ENCODE measurements around the gene BTRC.
A peak's percentile ranks its signal among the peaks of the same experiment; 100 is the strongest.

BTRC gene

GRCh38 chr10:101557541-101557940 lies 203.6 kb downstream of the BTRC start:
- Histone ChIP-seq H3K9me3 (ENCODE audit: severe bottlenecking) (no peaks in the 10 kb centered on the region), H3K27ac (ENCODE audit: poor library complexity, severe bottlenecking) (peak overlapping the region; percentile 31), H3K4me3 (ENCODE audit: severe bottlenecking) (no peak overlapping the region), H3K27me3 (ENCODE audit: insufficient read depth, poor library complexity, severe bottlenecking) (no peaks in the 10 kb centered on the region), H3K4me1 (ENCODE audit: insufficient read depth, poor library complexity, severe bottlenecking) (peaks cover 12% of the 10 kb centered on the region), H3K36me3 (ENCODE audit: low read depth) (no peaks in the 10 kb centered on the region)
- ATAC-seq (ENCODE audit: low read depth) (no peak), DNase-seq (ENCODE audit: low spot score) (no peak)
- no peak for TF ChIP-seq CTCF (IDR thresholded peaks at IDR 0.05; ENCODE audit: poor library complexity, severe bottlenecking)

DNA sequence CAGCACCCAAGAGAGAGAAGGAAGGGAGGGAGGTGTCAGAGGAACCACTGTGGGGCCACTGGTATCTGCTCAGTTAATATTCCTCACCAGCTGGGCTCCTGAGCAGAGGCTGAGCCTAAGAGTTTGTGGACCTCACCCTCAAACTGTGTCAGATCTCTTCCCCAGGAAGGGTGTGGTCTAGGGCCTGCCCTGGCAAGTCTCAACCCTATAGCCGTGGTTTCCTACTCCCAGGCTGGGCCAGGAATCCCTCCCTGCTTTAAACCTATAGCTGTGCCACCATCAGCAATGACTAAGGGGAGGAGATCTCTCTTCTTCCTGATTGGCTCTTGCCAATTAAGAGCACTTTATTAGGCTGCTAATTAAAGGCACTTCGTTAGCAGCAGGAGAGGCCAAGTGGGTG lies 204.2 kb downstream of the BTRC start:
- TF ChIP-seq CTCF (IDR thresholded peaks at IDR 0.05; ENCODE audit: poor library complexity, severe bottlenecking) = no peak
- peak; percentile 71 for DNase-seq (ENCODE audit: low spot score)
- Histone ChIP-seq H3K36me3 (ENCODE audit: low read depth) (no peaks in the 10 kb centered on the region), H3K4me3 (ENCODE audit: severe bottlenecking) (no peak overlapping the region), H3K27ac (ENCODE audit: poor library complexity, severe bottlenecking) (peak overlapping the region; percentile 31), H3K27me3 (ENCODE audit: insufficient read depth, poor library complexity, severe bottlenecking) (no peaks in the 10 kb centered on the region), H3K9me3 (ENCODE audit: severe bottlenecking) (no peaks in the 10 kb centered on the region), H3K4me1 (ENCODE audit: insufficient read depth, poor library complexity, severe bottlenecking) (peaks cover 12% of the 10 kb centered on the region)
- peak; percentile 99 for ATAC-seq (ENCODE audit: low read depth)

DNA sequence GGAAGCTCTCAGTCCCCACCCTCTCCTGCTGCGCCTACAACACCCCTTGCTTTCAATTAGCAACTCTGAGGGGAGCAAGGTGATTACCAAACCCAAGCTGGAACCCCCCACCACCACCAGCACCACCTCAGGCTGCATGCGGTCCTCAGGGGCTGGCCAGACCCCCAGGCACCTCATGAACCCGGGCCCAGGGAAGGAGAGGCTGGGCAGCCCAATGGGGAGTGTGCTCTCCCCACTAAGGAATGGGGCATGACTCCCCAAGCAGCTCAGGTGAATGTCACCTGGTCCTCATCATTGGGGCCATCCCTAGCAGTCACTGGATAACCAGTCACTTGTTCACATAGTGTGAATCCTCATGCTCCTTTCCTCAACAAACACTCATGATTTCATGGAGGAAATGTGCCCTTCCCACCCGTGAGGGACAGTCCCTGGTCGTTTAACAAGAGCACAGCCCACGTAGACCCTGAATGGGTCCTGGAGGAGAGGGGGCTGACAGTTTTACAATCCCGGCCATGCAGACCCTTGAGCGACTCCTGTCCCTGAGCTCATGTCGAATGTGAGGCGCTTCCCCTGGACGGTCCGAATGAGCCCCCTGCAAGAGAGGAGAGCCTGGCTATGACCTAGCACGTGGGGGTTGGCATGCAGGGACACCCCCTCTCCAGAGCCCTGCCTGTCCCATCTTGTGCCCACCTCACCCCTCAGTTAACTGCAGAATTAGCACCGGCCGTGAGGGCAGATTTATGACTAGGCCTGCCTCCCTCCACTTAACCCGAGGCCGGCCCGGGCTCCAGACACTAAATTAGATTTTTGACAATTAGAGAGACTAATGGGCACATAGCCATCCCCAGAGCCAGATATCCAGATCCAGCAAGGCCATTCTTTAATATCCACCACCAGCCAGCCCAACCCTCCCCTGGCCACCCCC lies 205.0 kb downstream of the BTRC start:
- TF ChIP-seq CTCF (IDR thresholded peaks at IDR 0.05; ENCODE audit: poor library complexity, severe bottlenecking) = no peak
- Histone ChIP-seq H3K4me3 (ENCODE audit: severe bottlenecking) (no peak overlapping the region), H3K9me3 (ENCODE audit: severe bottlenecking) (no peaks in the 10 kb centered on the region), H3K27me3 (ENCODE audit: insufficient read depth, poor library complexity, severe bottlenecking) (no peaks in the 10 kb centered on the region), H3K27ac (ENCODE audit: poor library complexity, severe bottlenecking) (peak overlapping the region; percentile 31), H3K4me1 (ENCODE audit: insufficient read depth, poor library complexity, severe bottlenecking) (peaks cover 12% of the 10 kb centered on the region), H3K36me3 (ENCODE audit: low read depth) (no peaks in the 10 kb centered on the region)
- DNase-seq (ENCODE audit: low spot score) = no peak
- no peak for ATAC-seq (ENCODE audit: low read depth)

GRCh38 chr10:101559596-101560297 lies 205.8 kb downstream of the BTRC start:
- ATAC-seq (ENCODE audit: low read depth) = no peak
- Histone ChIP-seq H3K4me1 (ENCODE audit: insufficient read depth, poor library complexity, severe bottlenecking) (peaks cover 12% of the 10 kb centered on the region), H3K27ac (ENCODE audit: poor library complexity, severe bottlenecking) (no peak overlapping the region), H3K36me3 (ENCODE audit: low read depth) (no peaks in the 10 kb centered on the region), H3K27me3 (ENCODE audit: insufficient read depth, poor library complexity, severe bottlenecking) (no peaks in the 10 kb centered on the region), H3K4me3 (ENCODE audit: severe bottlenecking) (no peak overlapping the region), H3K9me3 (ENCODE audit: severe bottlenecking) (no peaks in the 10 kb centered on the region)
- DNase-seq (ENCODE audit: low spot score) = no peak
- no peak for TF ChIP-seq CTCF (IDR thresholded peaks at IDR 0.05; ENCODE audit: poor library complexity, severe bottlenecking)

All from RWPE2 (cell line).